MM.1S (cell line): Measurements from ENCODE around the gene SHC1.

Experiments
- DNase-seq: peaks from one replicate; pipeline ENCODE4 v3.0.0-alpha.2; 2015
- H2AFZ ChIP-seq: fragments of 300-600 bp; sonication (generic); 2 replicates; pipeline ENCODE4 v1.6.0; 2016; ENCODE audit warnings: antibody characterized with exemption, low read length
- H3F3A ChIP-seq: fragments of 300-600 bp; sonication (generic); 2 replicates; pipeline ENCODE4 v1.6.1; 2016; ENCODE audit warnings: mild to moderate bottlenecking, antibody characterized with exemption, low read length, moderate library complexity, mixed read lengths; ENCODE audit not compliant: insufficient read depth
- H3K27ac ChIP-seq: fragments of 300-600 bp; sonication (generic); 2 replicates; pipeline ENCODE4 v1.5.1; 2016; ENCODE audit warnings: mild to moderate bottlenecking, low read length
- H3K27me3 ChIP-seq: fragments of 300-600 bp; sonication (generic); replicated peaks from 2 replicates; pipeline ENCODE4 v1.6.0; 2016; ENCODE audit warnings: low read length; ENCODE audit not compliant: insufficient read depth
- H3K36me3 ChIP-seq: fragments of 300-600 bp; sonication (generic); replicated peaks from 2 replicates; pipeline ENCODE4 v1.6.1; 2016; ENCODE audit warnings: mild to moderate bottlenecking, low read length, mixed read lengths; ENCODE audit not compliant: insufficient read depth
- H3K4me1 ChIP-seq: fragments of 300-600 bp; sonication (generic); 2 replicates; pipeline ENCODE4 v1.6.1; 2016; ENCODE audit warnings: low read length, mixed read lengths
- H3K4me2 ChIP-seq: fragments of 300-600 bp; sonication (generic); 2 replicates; pipeline ENCODE4 v1.6.0; 2016; ENCODE audit warnings: low read depth, low read length
- H3K4me3 ChIP-seq: fragments of 300-600 bp; sonication (generic); 2 replicates; pipeline ENCODE4 v1.5.1; 2016; ENCODE audit warnings: low read length, mixed read lengths
- H3K79me2 ChIP-seq: fragments of 300-600 bp; sonication (generic); 2 replicates; pipeline ENCODE4 v1.6.1; 2016; ENCODE audit warnings: mixed run types, low read length, mixed read lengths
- H3K9ac ChIP-seq: fragments of 300-600 bp; sonication (generic); 2 replicates; pipeline ENCODE4 v1.6.1; 2016; ENCODE audit warnings: low read length, mixed read lengths
- H3K9me2 ChIP-seq: fragments of 300-600 bp; sonication (generic); replicated peaks from 2 replicates; pipeline ENCODE4 v1.6.1; 2016; ENCODE audit warnings: mild to moderate bottlenecking, low read length, mixed read lengths; ENCODE audit not compliant: insufficient read depth
- H3K9me3 ChIP-seq: fragments of 300-600 bp; sonication (generic); replicated peaks from 2 replicates; pipeline ENCODE4 v1.6.1; 2016; ENCODE audit warnings: mild to moderate bottlenecking, low read length, mixed read lengths; ENCODE audit not compliant: insufficient read depth
- H4K20me1 ChIP-seq: fragments of 300-600 bp; sonication (generic); 2 replicates; pipeline ENCODE4 v1.6.1; 2016; ENCODE audit warnings: mild to moderate bottlenecking, low read length, moderate library complexity, mixed read lengths; ENCODE audit not compliant: insufficient read depth
- CTCF ChIP-seq: fragments of 300-600 bp; sonication (generic); IDR thresholded peaks from 2 replicates; pipeline ENCODE4 v1.5.1; 2016; ENCODE audit warnings: antibody characterized with exemption, low read length, mixed read lengths
- EZH2 ChIP-seq: fragments of 300-600 bp; sonication (generic); optimal IDR thresholded peaks from 2 replicates; pipeline ENCODE3; 2017; ENCODE audit warnings: low read depth, mild to moderate bottlenecking, antibody characterized with exemption, low read length, mixed read lengths
- EZH2phosphoT487 ChIP-seq: fragments of 300-600 bp; sonication (generic); IDR thresholded peaks from 2 replicates; pipeline ENCODE4 v1.6.1; 2018; ENCODE audit warnings: antibody characterized with exemption, low read length

Gene SHC1

GRCh38 chr1:154955718-154956543, 14.6 kb downstream of the SHC1 start, which contains the start of gene PBXIP1:
Gene PBXIP1, minus strand, starts transcription at chr1:154956099. Its CDS starts 2,378 bp downstream, at chr1:154953721.
- Histone ChIP-seq H3K27ac (peak within 1 kb of the TSS; percentile 95), H3F3A (peaks cover 83% of the 10 kb centered on the region), H3K9me2 (no peaks in the 10 kb centered on the region), H2AFZ (no peak within 1 kb of the TSS), H3K27me3 (no peaks in the 10 kb centered on the region), H3K9me3 (no peaks in the 10 kb centered on the region), H3K79me2 (peaks cover 74% of the 10 kb centered on the region), H3K36me3 (0 out of 2 replicates have a peak, but pooled peaks cover 3% of the 10 kb centered on the region), H3K4me1 (peaks cover 32% of the 10 kb centered on the region), H3K4me3 (peak within 1 kb of the TSS; percentile 80), H4K20me1 (no peaks in the 10 kb centered on the region), H3K9ac (peak within 1 kb of the TSS; percentile 92), H3K4me2 (peak within 1 kb of the TSS; percentile 90)
- peak; percentile 96 for DNase-seq
- TF ChIP-seq EZH2 (no peak), CTCF (peak; percentile 50)

- H3K79me2 ChIP-seq: peaks cover 74% of the 10 kb centered on the region
- H3K27ac ChIP-seq: peak overlapping the region; percentile 95
- H3K4me1 ChIP-seq: peaks cover 40% of the 10 kb centered on the region
- peaks cover 84% of the 10 kb centered on the region for H3F3A ChIP-seq
- peak; percentile 100 for DNase-seq
- no peak overlapping the region for H2AFZ ChIP-seq
- peak overlapping the region; percentile 90 for H3K4me2 ChIP-seq
- no peaks in the 10 kb centered on the region for H3K9me3 ChIP-seq
- H3K27me3 ChIP-seq: no peaks in the 10 kb centered on the region
- TF ChIP-seq EZH2phosphoT487 (no peak), EZH2 (no peak)
- no peaks in the 10 kb centered on the region for H3K9me2 ChIP-seq
- H3K9ac ChIP-seq: peak overlapping the region; percentile 92
- no peaks in the 10 kb centered on the region for H4K20me1 ChIP-seq
- H3K4me3 ChIP-seq: peak overlapping the region; percentile 80
- H3K36me3 ChIP-seq: 0 out of 2 replicates have a peak, but pooled peaks cover 8% of the 10 kb centered on the region
Observed at GRCh38 chr1:154955039-154955717, 15.4 kb downstream of the SHC1 start.

- no peak for DNase-seq
- H3K4me1 ChIP-seq: peaks cover 40% of the 10 kb centered on the region
- peaks cover 84% of the 10 kb centered on the region for H3F3A ChIP-seq
- H3K9me3 ChIP-seq: no peaks in the 10 kb centered on the region
- H3K9me2 ChIP-seq: no peaks in the 10 kb centered on the region
- H3K27ac ChIP-seq: peak overlapping the region; percentile 95
- H2AFZ ChIP-seq: no peak overlapping the region
- peak overlapping the region; percentile 80 for H3K4me3 ChIP-seq
- TF ChIP-seq CTCF (no peak), EZH2phosphoT487 (no peak), EZH2 (no peak)
- no peaks in the 10 kb centered on the region for H4K20me1 ChIP-seq
- H3K4me2 ChIP-seq: peak overlapping the region; percentile 90
- H3K9ac ChIP-seq: peak overlapping the region; percentile 92
- peaks cover 71% of the 10 kb centered on the region for H3K79me2 ChIP-seq
- 0 out of 2 replicates have a peak, but pooled peaks cover 8% of the 10 kb centered on the region for H3K36me3 ChIP-seq
- no peaks in the 10 kb centered on the region for H3K27me3 ChIP-seq
Observed at GRCh38 chr1:154954541-154954940, 16.0 kb downstream of the SHC1 start.
